Muscle of back (tissue), 13 donors: ENCODE results near the gene ETS1. TPM values are rescaled to one million over a fixed set of nuclear protein-coding genes. Genes with fewer than 3 reads are reported as not detected.

Experiments used
- DNase-seq, 3 donors: peaks; one replicate each; pipeline versions ENCODE4 v3.0.0 to v3.0.0-alpha.2; 2013
- long read RNA-seq, 9 donors: transcript quantifications; one replicate each; lab custom pipeline, GENCODE V29; 2026
- polyA plus RNA-seq, 10 donors: library from polyadenylated mRNA; unstranded; fragments of 120-200 nt; gene quantifications; one replicate each; pipeline ENCODE4 v1.2.1, GENCODE V29; 2013; ENCODE audit not compliant: insufficient read length in 10 of 10

The ETS1 gene, protein sequence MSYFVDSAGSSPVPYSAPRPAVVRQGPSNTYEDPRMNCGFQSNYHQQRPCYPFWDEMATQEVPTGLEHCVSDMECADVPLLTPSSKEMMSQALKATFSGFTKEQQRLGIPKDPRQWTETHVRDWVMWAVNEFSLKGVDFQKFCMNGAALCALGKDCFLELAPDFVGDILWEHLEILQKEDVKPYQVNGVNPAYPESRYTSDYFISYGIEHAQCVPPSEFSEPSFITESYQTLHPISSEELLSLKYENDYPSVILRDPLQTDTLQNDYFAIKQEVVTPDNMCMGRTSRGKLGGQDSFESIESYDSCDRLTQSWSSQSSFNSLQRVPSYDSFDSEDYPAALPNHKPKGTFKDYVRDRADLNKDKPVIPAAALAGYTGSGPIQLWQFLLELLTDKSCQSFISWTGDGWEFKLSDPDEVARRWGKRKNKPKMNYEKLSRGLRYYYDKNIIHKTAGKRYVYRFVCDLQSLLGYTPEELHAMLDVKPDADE
- polyA plus RNA-seq = 10 to 100 TPM; 51.1 to 89.3 (median 66.6) TPM
- long read RNA-seq, donor 1, partial matches to known transcripts = 13 of 15 reads
- long read RNA-seq, donor 1, other reads (novel, unspliced or antisense) = 0 of 15 reads
- long read RNA-seq, donor 2, partial matches to known transcripts = 0 of 2 reads
- long read RNA-seq, donor 2, other reads (novel, unspliced or antisense) = 0 of 2 reads
- long read RNA-seq, donor 3 = 0 reads
- long read RNA-seq, donor 4, partial matches to known transcripts = 6 of 9 reads
- long read RNA-seq, donor 4, other reads (novel, unspliced or antisense) = 0 of 9 reads
- long read RNA-seq, donor 5, partial matches to known transcripts = 21 of 25 reads
- long read RNA-seq, donor 5, other reads (novel, unspliced or antisense) = 0 of 25 reads
- long read RNA-seq, donor 6, full-length matches to known transcripts = 11 of 51 reads
- long read RNA-seq, donor 6, partial matches to known transcripts = 40 of 51 reads
- long read RNA-seq, donor 6, other reads (novel, unspliced or antisense) = 0 of 51 reads
- long read RNA-seq, donor 7, full-length matches to known transcripts = 5 of 18 reads
- long read RNA-seq, donor 7, partial matches to known transcripts = 13 of 18 reads
- long read RNA-seq, donor 7, other reads (novel, unspliced or antisense) = 0 of 18 reads
- long read RNA-seq, donor 8, partial matches to known transcripts = 5 of 6 reads
- long read RNA-seq, donor 8, other reads (novel, unspliced or antisense) = 0 of 6 reads
- long read RNA-seq, donor 9, partial matches to known transcripts = 0 of 2 reads
- long read RNA-seq, donor 9, other reads (novel, unspliced or antisense) = 0 of 2 reads

DNA sequence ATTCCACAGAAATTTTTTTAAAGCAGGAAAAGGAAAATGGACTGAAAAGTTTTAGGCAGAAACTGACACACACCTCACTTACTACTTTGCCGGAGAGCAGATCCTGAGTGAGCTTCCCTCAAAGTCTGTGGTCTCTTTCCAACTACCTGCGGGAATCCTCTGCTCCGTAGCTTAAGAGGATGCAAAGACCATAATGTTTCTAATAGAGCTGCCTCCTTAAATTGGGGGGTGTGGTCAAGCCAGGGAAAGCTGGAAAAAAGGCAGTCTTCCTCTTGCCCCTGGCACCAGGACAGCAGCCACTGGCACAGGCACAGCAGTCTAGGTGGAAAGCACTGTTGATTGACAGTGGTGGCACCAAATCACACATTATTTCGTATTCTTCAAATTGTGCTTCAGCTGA, at the start of gene ETS1:
TSS of gene ETS1 (minus strand) at position 144 of the 400 bp plus-strand sequence. CDS start 14,428 bp downstream, outside the sequence.
- DNase-seq = peak in 1 of 3 donors; percentile 40

DNA sequence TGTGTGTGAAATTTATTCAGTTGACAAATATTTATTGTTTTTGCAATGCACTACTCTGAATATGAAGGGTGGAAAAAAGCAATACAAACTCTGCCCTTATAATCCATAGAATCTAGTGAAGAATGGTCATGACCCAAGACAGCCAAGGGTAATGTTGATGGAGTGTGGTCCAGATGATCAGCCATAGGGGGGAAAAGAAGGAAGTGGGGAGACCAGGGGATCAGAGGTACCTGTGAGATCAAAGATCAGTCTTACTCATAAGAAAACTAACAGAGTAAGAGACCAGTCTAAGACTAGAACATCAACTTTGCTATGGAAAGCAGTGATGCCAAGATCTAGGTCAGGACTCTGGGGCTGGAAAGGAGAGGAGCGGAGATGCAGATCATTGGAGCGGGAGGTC, 47.0 kb upstream of the ETS1 start:
- DNase-seq = no peak

DNA sequence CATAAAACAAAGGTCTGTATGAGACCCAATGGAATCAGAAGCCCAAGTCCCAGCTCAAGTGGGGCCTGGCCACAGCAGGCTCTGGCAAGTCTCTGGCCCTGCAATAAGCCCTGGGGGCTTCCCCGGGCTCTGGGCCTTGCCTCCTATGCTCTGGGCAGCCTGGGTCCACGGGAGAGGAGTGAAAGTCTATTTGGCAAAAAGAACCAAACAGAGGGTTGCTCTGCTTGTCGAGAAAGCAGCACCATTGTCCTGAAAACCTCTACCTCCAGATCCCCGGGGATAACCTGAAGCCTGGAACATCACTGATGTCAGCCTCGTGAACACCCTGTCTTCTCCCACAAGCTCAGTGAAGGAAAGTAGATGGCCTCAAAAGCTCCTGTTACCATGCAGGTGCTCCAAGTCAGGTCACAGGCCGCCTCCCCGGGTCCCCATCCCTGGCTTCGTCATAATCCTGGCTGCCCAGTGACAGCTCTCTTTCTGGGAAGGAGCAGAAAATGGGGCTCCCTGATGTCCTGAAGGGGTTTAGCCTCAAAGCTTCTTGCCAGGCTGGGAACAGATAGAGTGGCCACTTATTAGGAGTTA, 46.1 kb upstream of the ETS1 start:
- DNase-seq = no peak

DNA sequence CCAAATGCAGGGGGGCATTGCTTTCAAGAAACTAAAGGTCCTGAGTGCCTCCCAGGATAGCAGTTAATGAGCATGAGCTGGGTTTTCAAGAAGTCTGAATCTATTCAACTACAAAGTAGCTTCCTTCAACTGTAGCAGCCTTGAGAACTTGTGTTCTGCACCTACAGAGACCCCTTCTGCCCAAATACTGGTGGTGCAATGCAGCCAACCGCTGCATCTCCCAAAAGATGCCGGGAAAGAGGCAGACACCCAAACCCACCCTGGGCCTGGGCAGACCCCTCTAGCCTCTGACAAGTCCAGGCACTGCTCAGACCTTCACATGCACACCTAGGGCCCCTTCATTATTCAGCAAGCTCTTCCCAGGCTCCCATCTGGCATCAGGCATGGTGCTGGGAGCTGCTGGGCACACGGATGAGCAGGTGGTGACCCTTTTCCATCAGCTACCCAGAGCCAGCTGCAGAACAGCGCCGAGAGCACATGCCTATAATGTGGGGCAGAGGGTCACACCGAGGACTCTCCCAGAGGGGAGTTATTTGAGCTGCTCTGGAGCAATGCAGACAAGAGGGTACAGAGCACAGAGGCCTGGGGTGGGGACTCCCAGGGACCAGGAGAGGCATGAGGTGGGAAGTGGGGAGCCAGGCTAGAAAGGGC, 44.9 kb upstream of the ETS1 start:
- peak in 2 of 3 donors; percentile 29 to 70 for DNase-seq

DNA sequence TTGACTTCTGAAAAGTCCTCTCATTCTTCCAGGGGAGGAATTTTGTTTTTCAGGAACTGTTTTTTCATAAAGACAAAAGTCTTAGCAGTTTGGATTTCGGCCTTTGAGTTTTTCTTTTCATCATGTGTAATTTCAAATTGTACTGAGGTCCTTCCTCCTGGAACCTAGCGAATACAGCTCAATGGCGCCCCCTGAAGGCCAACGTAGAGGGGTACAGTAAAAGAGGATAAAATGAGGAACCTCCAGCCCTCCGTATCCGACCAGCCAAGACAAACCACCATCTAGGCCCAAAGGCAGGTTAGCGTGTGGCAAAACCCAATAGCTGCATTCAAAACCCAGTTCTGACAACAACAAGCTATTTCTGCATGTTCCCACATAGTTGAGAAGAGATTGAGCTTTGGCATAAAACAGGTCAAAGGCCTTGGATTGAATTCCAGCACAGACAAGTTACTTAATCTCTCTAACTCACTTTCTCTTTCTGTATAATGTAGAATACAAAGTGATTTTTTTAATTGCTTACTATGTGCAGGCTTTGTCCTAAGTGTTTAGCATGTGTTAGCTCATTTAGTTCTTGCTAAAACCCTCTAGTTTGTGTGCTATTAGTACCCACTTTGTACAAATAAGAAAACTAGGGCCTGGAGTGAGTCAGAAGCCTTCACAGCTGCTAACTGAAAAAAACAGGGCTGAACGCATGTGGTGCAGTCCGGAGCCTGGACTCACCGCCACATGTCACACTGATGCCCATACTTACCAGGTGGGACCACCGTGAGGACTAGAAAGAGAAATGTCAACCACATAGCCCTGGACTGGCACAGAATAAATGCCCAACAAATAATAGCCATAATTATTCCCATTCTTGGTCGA, 43.2 kb upstream of the ETS1 start:
- DNase-seq = peak; percentile 84 to 93 (median 92)

DNA sequence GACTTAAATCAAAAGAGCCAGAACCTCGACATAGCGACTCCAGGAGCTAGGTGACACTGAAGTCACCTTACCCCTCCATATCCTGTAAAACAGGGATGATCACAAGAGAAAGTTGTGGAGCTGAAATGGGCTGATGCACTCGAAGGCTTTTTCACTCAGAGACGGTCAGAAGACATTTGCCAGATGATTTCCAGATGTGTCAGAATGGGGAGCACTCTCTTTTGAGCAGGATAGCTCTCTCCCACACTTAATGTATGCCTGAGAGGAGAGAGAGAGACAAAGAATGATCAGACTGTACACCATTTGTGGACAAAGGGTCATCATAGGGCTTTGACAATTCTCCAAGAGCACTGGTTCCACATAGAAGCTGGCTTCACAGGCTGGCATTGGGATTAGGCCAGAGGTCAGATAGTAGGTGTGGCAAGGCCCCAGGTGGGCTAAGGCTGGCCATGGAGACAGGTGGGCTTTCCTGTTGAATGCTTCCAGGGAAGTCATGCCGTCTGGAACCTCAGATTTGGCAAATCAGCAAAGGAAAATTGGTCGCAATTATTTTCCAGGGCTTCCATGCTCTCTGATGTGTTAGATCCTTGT, 42.3 kb upstream of the ETS1 start:
- DNase-seq = peak in 1 of 3 donors; percentile 43

DNA sequence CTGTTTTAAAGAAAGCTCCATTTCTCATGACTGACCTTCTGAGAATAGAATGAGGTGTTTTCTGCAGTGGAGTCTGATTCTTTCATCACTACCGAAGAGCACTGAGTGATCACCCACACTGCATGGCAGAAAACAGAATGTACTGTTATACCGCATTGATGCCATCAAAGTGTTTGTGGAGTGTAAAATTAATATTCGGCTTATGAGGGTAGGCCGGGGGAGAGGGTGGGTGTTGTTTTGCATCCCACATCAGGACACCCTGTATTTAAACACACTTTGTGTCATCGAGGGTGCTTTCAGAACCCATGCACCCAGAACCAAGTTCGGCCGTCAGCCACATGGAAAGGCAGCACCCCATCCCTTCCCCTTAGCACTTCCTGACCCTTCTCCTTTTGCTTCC, 41.3 kb upstream of the ETS1 start:
- DNase-seq = no peak

DNA sequence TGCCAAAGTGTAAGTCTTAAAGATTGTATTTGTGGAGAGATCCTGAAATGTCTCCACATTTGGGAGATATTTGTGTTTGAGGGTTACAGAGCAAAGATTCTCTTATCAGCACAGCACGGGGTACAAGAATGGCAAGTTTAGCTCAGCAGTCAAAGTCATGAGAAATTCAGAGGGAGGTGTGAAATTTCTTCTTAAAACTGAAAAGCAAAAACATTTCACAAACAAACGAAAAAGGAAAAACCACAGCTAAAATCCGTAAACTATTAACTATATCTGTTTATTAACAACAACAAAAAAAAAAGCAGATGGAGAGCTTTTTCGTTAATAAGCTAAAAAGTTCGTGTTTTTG, 40.9 kb upstream of the ETS1 start:
- no peak for DNase-seq

DNA sequence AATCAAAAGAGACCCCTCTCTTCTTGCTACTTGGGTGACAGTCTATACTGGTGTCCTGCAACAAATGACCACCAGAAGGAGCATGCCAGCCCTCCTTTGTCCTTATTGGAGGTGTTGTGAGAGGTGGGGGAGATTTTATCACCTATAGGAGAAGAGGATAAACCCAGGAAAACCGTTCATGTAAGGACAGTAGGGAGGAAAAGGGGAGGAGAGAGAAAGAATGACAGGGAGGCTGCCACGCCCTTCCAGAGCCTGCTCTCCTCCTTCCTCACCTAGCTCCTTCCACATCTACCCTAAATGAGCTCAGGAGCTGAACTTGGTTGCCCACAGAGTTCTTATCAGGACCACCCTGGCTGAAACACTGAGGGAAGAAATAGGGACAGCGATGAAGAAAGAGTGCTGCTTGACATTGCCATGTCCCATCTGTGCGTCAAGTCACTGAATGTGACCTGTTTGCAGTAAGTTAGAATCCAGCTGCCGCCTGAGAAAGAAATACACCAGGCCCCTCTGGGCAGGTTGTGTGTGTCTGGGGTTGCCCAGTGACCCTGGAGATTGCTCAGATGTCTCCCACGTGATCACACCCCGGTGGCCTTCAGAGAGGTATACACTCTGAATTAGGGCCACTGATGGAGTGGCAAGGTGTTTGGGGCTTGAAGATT, 40.4 kb upstream of the ETS1 start:
- no peak for DNase-seq

DNA sequence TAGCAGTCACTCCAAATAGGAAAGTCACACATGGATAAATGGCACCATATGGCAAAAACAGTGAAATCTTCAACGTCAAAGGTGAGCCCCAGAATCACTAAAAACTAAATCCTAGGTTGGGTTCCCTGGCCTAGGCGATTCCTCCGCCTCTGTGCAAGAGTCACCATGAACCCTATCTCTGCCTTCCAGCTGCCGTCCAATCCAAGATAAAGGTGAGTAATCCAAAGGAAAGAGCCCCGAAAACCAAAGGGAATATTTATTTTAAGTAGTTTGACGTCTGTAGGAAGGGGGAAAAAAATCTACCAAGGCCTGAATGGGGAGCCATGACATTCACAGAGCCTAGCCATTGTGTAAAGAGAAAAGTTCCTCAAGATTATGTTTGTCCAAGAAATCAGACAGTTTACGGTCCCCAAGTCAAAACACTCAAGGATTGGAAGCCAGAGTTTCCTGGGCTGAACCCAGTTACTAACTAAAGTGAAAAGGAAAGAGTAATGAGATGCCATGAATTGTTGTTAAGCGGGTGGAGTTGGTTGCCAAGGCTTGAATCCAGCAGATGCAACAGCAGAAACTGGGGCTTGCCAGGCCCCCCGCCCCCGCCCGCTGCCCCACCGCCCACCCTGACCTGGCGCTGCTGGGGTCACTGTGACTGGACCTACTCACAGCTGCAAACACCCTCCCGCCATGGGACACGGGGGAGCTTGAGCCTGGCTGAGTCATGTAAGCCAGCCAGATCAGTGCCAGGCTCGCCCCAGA, 39.7 kb upstream of the ETS1 start:
- DNase-seq = no peak

DNA sequence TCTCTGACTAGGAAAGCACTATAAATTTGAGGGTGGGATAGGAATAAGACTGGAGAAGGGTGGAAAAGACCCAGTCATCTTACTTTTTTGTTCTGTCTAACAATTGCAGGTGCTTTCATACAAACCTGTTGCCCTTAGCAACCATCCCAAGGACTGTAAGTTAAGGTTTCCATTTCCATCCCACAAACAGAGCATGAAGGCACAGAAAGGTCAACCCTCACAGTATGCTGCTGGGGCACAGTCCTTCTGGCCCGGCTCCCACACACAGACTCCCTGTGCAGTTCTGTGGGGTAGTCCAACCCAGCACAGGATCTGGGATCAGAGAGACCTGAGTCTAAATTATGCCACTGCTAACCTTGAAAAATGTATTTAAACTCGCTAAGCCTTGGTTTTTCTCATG, 38.4 kb upstream of the ETS1 start:
- no peak for DNase-seq

DNA sequence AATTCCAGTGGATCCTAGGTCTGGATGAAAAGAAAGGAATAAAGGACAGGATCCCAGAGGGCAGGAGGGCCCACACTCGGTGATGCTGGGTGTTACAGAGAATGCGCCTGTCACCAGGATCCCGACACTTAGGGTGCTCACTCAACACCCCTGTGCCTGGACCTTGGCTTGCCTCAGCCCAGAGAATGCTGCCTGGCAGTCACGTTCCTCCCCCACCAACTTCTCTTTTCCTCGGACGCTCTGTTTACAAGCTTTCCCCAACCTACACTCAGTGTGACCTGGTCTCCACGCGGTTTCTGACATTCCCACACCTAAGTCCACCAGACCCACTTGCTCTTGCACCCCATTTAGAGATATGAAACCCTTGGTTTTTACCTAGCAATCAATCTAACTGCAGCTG, 38.0 kb upstream of the ETS1 start:
- DNase-seq = no peak

DNA sequence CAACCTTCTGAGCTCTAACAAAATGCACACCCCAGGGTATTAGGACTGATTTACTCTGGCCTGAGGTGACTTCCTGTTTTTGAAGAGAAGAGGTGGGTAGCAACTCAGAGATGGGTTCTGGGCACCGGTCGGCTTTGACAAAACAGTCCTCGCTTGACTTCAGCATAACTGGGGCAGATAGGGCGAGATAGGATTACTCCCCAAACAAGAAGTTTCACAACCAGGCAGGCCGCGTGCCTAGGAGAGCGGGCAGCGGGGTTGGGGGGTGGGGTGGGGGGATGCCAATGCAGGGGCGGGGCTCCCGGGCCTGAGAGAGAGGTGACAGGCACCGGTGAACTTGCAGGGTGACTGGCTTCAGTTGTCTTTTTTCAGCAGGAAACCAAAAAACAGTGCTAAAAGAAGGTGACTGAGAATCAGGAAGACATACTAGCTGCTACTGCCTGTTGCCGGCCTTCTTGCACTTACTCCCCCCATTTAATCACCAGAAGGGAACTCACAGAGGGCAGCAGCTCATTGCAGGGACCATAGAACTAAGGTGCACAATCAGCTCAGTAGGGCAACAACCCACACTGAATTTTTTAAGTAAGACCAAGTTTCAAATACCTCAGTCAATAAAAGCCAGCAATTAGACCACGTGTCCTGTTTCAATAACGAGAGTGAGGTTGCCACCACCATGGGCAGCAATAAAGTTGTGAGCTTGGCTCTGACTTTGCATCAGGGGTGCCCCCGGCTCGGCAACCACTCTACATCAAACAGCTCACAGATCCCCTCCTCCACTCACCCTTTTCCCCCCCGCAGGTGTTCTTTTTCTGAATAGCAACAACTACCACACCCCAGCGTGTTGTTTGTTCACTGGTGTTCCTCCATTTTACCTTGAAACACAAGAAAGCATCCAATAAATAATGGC, 37.2 kb upstream of the ETS1 start:
- DNase-seq = no peak

DNA sequence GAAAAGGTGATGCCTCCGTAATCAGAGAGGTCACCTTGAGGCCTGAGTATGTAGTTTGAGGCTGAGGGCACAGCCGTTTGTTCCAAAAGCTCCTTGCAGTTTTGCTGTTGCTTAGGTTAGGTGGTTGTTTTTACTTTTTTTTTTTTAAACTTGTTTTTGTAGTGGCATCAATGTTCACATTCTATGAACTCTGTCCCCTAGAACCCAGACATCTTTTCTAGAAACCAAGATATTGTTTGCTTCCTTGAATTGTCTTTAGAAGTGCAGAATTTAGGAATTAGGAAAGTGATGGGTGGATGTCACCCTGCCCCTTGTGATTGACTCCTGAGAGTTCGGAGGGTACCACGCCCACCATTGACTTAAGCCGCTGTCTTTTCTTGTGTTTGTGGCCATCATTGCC, 35.7 kb upstream of the ETS1 start:
- no peak for DNase-seq

DNA sequence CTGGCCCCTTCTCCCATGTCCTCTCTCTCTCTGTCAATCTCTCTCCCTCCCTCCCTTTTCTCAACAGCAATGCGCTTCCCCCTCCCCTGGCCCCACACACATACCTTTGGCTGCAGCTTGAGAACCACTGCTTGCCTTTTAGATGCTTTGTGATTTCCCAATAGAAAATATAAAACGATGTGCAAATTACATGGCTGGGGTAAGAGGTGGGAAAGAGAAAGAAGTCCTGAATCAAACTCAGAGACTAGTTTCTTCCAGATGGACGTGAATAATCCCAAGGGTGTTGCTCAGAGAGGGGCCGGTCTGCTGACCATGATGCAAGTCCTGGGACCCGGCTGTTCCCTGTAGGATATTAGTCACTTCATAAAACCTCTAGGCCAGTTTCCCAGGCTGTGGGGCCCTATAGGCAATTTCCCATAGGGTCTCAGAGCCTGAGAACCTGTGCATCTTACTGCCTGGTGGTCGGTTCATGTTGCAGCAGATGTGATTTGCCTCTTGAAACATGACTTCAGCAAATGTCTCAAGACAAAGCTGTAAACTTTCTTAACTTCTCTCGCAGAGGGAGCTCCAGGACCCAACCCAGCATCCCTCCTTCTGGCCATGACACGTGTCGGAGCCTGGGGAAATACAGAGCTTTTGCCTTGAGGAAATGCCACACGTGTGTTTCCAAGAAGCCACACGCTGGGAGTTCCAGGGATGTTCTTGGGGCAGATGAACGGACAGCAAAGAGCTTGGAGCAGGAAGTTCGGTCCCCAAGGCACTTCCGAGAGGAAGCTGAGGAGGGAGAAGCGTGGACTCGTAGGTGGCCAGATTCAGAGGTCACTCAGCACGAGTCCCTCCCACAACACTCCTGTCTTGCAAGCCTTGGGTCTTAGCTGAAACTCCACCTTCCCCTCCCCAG, 34.5 kb upstream of the ETS1 start:
- peak; percentile 48 to 89 (median 63) for DNase-seq
